Measurements from ENCODE around the gene CYB5B. TPM values are rescaled to one million over a fixed set of nuclear protein-coding genes. Genes with fewer than 3 reads are reported as not detected.

CYB5B gene
- total RNA-seq, 1 donor, result 99.4 TPM

DNA sequence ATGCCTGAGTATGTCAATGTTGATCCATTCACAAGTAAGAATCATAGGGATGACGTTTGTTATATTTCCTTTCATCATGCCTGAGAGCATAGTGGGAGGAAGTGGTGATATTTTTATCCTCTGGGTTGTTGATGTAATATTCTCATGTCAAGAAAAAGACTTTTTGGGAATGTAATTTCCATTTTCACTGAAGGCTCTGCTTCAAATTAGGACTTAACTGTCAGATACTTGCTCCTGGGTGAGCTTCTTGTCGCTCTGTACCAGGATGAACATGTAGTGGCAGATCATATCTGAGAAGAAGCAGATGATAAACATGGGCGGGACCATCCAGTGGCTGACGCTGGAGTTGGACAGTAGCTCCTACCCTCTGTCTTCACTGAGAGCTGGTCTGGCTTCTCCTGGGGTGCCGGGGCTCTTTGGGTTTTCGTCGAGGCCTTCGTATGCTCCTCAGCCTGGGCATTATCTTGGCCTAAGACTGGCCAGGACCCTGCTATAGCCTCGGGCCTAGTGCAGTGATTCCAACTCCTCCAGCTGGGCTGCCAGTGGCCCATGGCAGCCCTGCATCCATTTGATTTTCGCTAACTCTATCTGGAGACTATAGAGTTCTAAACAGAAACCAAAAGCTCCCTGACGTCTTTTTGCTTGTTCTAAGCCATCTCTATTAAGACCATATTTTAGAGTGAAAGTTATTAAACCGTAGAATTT lies 19.7 kb downstream of the CYB5B start:
- DNase-seq (ENCODE audit: low read depth), result peak; percentile 61
- TF ChIP-seq, protein P1, sequence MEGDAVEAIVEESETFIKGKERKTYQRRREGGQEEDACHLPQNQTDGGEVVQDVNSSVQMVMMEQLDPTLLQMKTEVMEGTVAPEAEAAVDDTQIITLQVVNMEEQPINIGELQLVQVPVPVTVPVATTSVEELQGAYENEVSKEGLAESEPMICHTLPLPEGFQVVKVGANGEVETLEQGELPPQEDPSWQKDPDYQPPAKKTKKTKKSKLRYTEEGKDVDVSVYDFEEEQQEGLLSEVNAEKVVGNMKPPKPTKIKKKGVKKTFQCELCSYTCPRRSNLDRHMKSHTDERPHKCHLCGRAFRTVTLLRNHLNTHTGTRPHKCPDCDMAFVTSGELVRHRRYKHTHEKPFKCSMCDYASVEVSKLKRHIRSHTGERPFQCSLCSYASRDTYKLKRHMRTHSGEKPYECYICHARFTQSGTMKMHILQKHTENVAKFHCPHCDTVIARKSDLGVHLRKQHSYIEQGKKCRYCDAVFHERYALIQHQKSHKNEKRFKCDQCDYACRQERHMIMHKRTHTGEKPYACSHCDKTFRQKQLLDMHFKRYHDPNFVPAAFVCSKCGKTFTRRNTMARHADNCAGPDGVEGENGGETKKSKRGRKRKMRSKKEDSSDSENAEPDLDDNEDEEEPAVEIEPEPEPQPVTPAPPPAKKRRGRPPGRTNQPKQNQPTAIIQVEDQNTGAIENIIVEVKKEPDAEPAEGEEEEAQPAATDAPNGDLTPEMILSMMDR (IDR thresholded peaks at IDR 0.05; ENCODE audit: insufficient read depth, low read length), result no peak
- H3K4me3 ChIP-seq (ENCODE audit: low read depth, low read length), result peak overlapping the region; percentile 44

DNA sequence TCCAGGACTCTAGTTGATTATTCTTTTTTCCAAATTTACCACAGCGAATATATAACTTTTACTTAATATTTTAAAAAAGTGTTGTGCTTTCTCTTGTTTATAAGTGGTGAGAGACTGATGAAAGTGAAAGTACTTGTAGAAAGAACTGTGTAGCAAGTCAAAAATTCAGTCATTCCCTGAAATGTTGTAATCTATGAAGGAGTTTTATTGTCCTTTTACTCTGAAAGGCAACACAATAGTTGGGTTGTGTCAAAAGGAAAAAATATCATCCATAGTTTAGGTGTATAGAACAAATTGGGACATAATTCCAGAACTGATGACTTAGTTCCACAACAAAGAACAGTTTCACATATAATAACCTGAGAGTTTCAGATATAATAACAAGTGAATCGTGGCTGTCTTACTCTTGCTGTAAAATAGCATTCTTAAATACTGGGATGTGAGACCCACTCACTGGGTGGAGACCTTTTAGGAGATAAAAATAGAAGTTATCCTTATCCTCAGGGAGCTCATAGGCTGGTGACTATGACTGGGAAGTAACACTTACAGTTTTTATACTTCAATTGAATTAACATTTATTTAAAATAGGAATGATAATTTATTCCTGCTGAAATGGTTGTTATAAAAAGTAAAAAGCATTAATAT lies 20.6 kb downstream of the CYB5B start:
- peak; percentile 51 for DNase-seq (ENCODE audit: low read depth)
- H3K4me3 ChIP-seq (ENCODE audit: low read depth, low read length), result peak overlapping the region; percentile 32
- TF ChIP-seq, protein P1 (IDR thresholded peaks at IDR 0.05; ENCODE audit: insufficient read depth, low read length), result no peak

DNA sequence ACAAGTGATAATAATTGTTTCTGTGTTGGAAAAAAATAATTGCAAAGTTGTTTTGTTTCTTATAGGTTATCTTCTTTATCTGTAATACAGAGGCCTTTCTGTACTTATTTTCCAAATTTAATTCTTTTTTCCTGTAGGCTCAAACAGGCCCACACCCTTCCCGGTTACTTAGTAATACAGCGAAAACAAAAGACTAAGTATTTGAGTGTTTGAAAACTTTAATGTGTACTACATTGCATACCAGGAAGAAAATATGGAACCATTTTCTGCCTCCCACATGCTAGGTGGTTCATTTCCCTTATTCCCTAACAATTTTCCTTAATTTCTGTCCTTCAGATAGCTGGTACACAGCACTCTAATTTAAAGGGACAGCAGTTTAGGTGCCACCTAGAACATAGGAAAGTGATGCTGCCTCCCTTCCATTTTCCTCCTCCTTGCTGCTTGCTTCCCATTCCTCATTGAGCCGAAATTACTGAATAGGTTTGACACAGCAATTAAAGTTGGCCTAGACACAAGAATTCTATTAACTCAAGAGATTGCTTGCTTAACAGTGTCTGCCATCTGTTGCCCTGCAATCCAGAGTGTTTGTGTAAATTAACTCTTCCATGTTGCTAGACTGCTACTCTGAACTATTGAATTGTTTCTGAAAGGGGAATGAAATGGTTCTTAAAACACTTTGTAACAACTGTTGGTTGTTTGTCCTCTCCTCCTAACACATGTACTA lies 24.2 kb downstream of the CYB5B start:
- no peak overlapping the region for H3K4me3 ChIP-seq (ENCODE audit: low read depth, low read length)
- TF ChIP-seq, protein P1 (IDR thresholded peaks at IDR 0.05; ENCODE audit: insufficient read depth, low read length), result no peak
- peak; percentile 67 for DNase-seq (ENCODE audit: low read depth)

DNA sequence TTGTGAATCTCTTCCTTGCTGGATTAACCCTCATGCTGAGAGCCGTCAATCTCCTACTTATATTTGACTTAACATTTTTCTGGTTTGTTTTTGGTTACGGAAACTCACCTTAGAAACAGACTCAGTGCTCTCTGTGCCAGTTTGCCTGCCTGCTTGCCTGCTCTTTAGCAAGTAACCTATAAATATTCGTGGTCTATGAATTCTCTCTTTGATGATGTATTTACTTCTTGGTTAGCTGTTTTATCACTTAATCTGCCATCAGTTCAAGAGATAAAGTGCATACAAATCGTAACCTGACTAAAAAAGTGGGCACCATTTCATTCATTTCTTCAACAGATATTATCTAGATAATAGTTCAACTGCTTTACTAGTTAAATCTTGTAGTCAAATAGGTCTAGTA lies 26.7 kb downstream of the CYB5B start:
- no peak overlapping the region for H3K4me3 ChIP-seq (ENCODE audit: low read depth, low read length)
- no peak for DNase-seq (ENCODE audit: low read depth)
- TF ChIP-seq, protein P1 (IDR thresholded peaks at IDR 0.05; ENCODE audit: insufficient read depth, low read length), result no peak

DNA sequence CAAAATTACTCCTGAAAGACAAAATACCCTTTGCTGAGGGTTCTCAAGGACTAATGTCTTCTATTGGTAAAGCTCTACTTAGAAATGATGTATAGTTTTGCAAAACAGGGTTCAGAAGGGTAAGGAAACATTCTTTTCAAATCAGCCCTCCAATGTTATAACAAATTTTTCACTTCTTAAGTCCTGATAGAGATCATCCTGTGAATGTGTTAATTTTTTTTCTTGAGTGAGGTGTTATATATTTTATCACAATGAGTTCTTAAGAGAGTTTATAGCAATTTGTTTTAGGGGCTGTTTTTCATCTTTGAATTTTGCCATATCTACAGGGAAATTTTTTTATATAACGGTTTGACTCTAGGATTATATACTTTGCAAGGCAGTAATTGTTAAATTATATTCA lies 29.5 kb downstream of the CYB5B start:
- TF ChIP-seq, protein P1 (IDR thresholded peaks at IDR 0.05; ENCODE audit: insufficient read depth, low read length), result no peak
- DNase-seq (ENCODE audit: low read depth), result no peak
- H3K4me3 ChIP-seq (ENCODE audit: low read depth, low read length), result no peak overlapping the region

DNA sequence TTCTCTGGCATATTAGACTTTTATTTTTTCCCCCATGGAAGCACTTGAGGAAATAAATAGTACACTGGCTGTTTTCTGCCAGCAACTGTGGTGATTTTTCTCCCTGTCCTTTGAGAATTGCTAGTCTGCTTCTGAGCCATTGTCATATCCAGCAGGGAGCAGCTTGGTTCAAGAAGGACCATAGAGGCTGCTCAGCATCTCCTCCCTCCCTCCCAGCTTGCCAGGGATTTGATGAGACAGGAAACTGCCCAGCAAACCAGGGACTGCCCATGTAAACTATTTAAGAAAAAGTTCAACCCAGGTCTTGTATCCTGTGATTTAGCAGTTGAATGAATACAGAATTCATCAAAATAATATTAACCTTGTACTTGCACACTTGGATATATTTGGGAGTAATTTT lies 39.5 kb downstream of the CYB5B start:
- TF ChIP-seq, protein P1 (IDR thresholded peaks at IDR 0.05; ENCODE audit: insufficient read depth, low read length), result no peak
- H3K4me3 ChIP-seq (ENCODE audit: low read depth, low read length), result no peak overlapping the region
- DNase-seq (ENCODE audit: low read depth), result no peak

Measured in fibroblast of the aortic adventitia (primary cell).